Ishikawa (cell line): ENCODE data around the gene ARFGAP3.

Source experiments
- MAX ChIP-seq: IDR thresholded peaks from 2 replicates; pipeline ENCODE4 v1.6.1; 2012
- NFIC ChIP-seq: IDR thresholded peaks from 2 replicates; pipeline ENCODE4 v1.6.1; 2012
- TAF1 ChIP-seq: IDR thresholded peaks from 2 replicates; pipeline ENCODE4 v1.6.1; 2012; ENCODE audit warnings: low read depth, mild to moderate bottlenecking
- USF1 ChIP-seq: IDR thresholded peaks from 2 replicates; pipeline ENCODE4 v1.6.1; 2012

GRCh38 chr22:42836026-42836425, 21.0 kb downstream of the ARFGAP3 start:
- TF ChIP-seq TAF1 (no peak), MAX (no peak), USF1 (no peak), NFIC (no peak)
